ENCODE results near the gene ELF4.

Gene ELF4

DNA sequence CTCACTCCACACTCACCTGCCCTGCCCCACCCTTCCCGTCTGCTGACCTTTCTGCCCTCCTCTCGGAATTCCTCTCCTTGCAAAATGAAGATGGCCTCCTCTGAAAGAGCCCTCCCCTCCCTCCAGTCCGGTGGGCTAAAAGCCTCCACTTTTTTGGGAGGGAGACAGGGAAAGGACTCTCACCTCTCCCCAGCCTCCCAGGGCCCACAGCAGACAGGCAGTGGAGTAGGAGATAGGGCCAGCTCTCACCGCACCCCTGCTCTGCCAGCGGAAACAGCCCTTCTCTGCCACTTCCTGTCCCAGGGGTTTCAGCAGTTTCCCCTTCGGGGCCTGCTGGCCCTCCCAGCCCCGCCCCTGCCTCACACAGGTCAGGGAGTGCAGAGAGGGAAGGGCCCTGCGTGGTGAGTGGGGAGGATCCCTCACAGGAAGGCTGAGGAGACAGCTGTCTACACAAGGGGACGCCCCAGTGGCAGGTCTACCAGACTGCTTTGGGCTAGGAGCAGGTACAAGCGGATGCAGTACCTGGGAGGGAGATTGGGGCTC is 18.2 kb downstream of the ELF4 start:
- H3K9me3 ChIP-seq (ENCODE audit: control insufficient read depth, low read length): no peaks in the 10 kb centered on the region
- no peaks in the 10 kb centered on the region for H3K36me3 ChIP-seq (ENCODE audit: control insufficient read depth, insufficient read depth, low read length)
- no peaks in the 10 kb centered on the region for H3K27me3 ChIP-seq (ENCODE audit: control insufficient read depth, insufficient read depth, low read length)
- H3K4me3 ChIP-seq (ENCODE audit: low read length): no peak overlapping the region
- peaks cover 45% of the 10 kb centered on the region for H3K4me1 ChIP-seq (ENCODE audit: control insufficient read depth, insufficient read depth, low read length)
- peak overlapping the region; percentile 48 for H3K9ac ChIP-seq (ENCODE audit: low read length)

DNA sequence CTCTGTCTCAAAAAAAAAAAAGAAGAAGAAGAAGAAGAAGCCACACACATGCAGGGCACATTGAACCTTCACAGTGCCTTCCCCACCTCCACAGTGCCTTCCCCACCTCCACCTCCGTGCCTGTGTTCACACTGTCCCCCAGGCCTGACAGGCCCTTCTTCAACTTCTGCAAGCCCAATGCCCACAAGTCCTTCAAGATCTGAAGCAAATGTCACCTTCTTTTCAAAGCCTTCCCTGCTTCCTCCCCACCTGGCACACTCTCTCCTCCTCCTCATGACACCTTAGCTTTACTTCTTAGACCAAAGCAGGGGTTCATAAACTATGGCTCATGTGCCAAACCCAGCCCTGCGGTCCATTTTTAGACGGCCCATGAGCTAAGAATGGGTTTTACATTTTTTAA is 19.9 kb downstream of the ELF4 start:
- peaks cover 54% of the 10 kb centered on the region for H3K4me1 ChIP-seq (ENCODE audit: control insufficient read depth, insufficient read depth, low read length)
- H3K9ac ChIP-seq (ENCODE audit: low read length): no peak overlapping the region
- no peak overlapping the region for H3K4me3 ChIP-seq (ENCODE audit: low read length)
- no peaks in the 10 kb centered on the region for H3K27me3 ChIP-seq (ENCODE audit: control insufficient read depth, insufficient read depth, low read length)
- no peaks in the 10 kb centered on the region for H3K36me3 ChIP-seq (ENCODE audit: control insufficient read depth, insufficient read depth, low read length)
- no peaks in the 10 kb centered on the region for H3K9me3 ChIP-seq (ENCODE audit: control insufficient read depth, low read length)

DNA sequence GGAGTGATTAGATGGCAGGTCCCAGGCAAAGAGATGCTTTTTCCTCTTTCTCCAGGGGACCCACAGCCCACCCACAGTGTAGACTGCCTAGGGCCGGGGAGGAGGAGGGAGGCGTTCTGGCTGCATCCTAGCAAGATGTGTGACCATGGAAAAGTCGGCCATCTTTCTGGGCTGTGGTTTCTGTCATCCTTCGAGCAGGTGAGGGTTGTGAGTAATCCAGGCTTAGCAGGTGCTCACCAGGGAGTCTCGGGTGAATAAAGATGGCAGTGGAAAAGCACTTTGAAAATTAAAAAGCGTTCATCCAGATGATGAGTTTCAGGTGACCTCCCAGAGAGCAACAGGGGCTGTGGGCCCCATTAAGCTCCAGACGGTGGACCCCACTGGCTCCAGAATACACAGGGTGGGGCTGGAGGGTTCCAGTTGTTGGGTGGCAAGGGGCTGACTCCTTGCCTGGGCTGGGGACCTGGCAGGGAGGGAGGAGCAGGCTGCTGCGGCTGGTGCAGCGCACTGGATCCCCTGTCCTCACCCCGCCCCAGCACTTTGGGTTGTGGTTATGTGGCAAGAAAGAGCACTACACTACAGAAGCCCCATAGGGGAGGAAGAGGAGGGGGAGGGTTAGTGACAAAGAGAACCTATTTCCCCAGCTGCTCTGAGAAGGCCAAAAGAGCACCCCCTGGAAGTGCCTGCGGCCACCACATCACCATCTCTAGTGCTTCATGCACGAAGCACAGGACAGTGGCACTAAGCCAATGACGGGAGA is 23.7 kb downstream of the ELF4 start:
- H3K36me3 ChIP-seq (ENCODE audit: control insufficient read depth, insufficient read depth, low read length): no peaks in the 10 kb centered on the region
- H3K4me1 ChIP-seq (ENCODE audit: control insufficient read depth, insufficient read depth, low read length): peaks cover 40% of the 10 kb centered on the region
- no peaks in the 10 kb centered on the region for H3K27me3 ChIP-seq (ENCODE audit: control insufficient read depth, insufficient read depth, low read length)
- no peak overlapping the region for H3K4me3 ChIP-seq (ENCODE audit: low read length)
- no peaks in the 10 kb centered on the region for H3K9me3 ChIP-seq (ENCODE audit: control insufficient read depth, low read length)
- H3K9ac ChIP-seq (ENCODE audit: low read length): no peak overlapping the region

DNA sequence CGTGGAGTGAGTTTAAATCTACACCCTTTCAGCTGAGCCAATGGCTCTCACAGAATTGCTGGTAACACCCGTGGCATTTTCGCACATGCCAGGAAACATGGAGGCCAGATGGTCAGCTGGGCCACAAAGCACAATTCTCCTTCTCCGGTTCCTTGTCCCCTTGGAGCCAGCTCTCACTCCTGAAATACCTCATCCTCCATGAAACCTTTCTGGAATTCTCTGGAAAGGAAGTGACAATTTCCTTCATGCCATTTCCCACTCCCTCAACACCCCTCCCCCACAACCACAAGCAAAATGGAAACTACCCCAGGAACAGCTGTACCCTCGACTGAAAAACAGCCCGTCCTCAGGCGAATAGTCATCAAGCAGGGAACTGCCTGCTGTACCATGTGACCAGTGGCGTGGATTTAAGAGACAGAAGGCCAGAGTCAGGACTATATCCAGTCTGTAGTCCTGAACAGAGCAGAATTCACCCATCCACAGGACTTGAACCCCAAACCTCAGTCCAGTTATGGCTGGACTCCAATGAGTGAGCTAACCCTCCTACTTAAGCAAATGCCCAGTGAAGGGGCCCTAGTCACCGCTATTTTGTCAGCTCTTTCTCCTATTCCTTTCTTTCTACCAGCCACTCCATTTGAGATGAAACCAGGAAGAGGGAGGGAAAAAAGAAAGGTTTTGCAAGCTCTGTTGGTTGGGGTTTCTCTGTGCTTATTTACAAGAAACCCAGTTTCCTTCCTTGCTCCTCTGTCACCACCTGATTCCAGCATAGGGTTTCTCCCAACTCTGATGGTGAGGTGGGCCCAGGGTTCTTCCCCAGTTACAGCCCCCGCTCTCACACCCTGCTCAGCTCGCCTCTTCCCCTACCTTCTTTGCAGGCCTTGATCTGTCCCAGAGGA is 24.5 kb downstream of the ELF4 start:
- Histone ChIP-seq H3K9ac (ENCODE audit: low read length) (no peak overlapping the region), H3K4me1 (ENCODE audit: control insufficient read depth, insufficient read depth, low read length) (peaks cover 43% of the 10 kb centered on the region), H3K27me3 (ENCODE audit: control insufficient read depth, insufficient read depth, low read length) (no peaks in the 10 kb centered on the region), H3K4me3 (ENCODE audit: low read length) (no peak overlapping the region), H3K36me3 (ENCODE audit: control insufficient read depth, insufficient read depth, low read length) (no peaks in the 10 kb centered on the region), H3K9me3 (ENCODE audit: control insufficient read depth, low read length) (no peaks in the 10 kb centered on the region)

DNA sequence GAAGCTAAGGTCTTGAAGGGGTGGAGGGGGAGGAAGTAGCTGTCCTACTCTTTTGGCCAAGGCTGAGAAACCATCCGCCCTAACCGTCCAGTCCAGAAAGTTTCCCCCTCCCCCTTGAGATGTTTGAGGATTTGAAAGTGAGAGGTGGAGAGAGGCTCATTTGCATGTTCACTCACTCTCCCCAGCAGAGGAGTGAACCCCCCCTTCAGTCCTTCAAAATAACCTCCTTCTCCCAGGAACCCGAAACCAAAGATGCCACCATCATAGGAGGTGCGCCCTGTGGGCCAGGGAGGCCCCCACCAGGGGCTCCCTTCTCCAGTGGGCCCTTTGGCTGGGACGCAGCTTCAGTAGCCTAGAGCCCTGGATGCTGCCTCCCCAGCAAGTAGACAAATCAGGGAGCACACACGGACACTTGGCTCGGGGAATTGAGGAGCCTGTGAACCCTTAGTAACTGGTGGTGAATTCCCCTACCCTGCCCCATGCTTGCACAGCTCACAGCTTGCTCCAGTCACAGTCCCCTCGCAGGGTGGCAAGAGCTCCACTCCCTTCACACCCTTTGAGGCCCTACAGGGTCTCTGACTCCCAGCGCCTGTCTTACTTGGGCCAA is 25.6 kb downstream of the ELF4 start:
- H3K4me3 ChIP-seq (ENCODE audit: low read length): no peak overlapping the region

DNA sequence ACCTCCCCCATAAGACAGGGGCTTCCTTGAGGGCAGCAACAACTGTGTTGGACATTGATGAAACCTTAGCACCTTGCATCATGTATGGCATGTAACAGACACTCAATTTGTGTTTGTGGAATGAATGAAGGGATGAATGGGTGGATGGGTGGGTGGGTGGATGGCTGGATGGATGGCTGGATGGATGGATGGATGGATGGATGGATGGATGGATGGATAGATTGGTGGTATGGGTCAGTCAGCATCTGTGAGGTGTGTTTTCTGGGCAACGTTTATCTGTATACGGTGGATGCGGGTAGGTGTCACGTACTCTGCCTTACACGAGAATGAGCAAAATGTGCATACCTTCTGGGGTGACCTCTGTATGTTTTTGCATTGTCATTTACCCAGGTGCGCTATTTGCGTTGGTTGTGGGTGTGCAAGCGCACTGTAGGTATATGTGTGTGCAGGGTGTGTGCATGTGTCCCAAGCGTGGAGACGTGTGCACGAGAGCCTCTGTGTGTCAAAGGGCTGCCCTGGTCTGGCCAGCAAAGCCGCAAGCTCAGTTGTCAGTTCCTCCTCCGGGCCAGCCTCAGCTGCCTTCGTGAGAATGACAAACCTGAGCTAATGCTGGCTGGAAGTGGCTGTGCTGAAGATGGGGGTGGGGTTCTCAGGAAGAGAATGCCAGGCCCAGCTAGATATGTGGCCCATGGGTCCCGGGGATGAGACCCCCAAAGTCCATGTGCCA is 26.5 kb downstream of the ELF4 start:
- Histone ChIP-seq H3K4me3 (ENCODE audit: low read length) (no peak overlapping the region), H3K36me3 (ENCODE audit: control insufficient read depth, insufficient read depth, low read length) (no peaks in the 10 kb centered on the region), H3K27me3 (ENCODE audit: control insufficient read depth, insufficient read depth, low read length) (no peaks in the 10 kb centered on the region), H3K9ac (ENCODE audit: low read length) (no peak overlapping the region), H3K9me3 (ENCODE audit: control insufficient read depth, low read length) (no peaks in the 10 kb centered on the region), H3K4me1 (ENCODE audit: control insufficient read depth, insufficient read depth, low read length) (peaks cover 45% of the 10 kb centered on the region)

More for the DNA sequence above, 25.6 kb downstream of the ELF4 start:
- Histone ChIP-seq H3K9ac (ENCODE audit: low read length) (no peak overlapping the region), H3K9me3 (ENCODE audit: control insufficient read depth, low read length) (no peaks in the 10 kb centered on the region), H3K36me3 (ENCODE audit: control insufficient read depth, insufficient read depth, low read length) (no peaks in the 10 kb centered on the region), H3K27me3 (ENCODE audit: control insufficient read depth, insufficient read depth, low read length) (no peaks in the 10 kb centered on the region), H3K4me1 (ENCODE audit: control insufficient read depth, insufficient read depth, low read length) (peaks cover 45% of the 10 kb centered on the region)

DNA sequence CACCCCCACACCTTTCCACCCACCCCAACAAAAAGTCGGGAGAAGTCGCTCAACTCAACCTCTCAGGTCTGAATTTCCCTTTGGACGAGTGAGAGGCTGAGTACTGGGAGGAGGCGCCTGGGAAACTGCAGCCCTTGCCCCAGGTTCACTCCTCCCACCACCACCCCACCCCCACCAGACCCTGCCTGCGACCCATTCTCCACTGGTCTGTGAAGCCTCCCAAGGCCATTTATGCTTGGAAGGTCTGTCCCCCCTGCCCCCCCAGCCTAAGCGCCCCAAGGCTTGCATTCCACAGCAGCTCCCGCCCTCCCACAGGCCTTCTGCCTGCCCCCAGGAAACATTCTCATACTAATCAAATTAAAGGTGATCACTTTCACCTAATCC is 27.2 kb downstream of the ELF4 start:
- no peak overlapping the region for H3K9ac ChIP-seq (ENCODE audit: low read length)
- peaks cover 45% of the 10 kb centered on the region for H3K4me1 ChIP-seq (ENCODE audit: control insufficient read depth, insufficient read depth, low read length)
- H3K4me3 ChIP-seq (ENCODE audit: low read length): no peak overlapping the region
- no peaks in the 10 kb centered on the region for H3K27me3 ChIP-seq (ENCODE audit: control insufficient read depth, insufficient read depth, low read length)
- no peaks in the 10 kb centered on the region for H3K36me3 ChIP-seq (ENCODE audit: control insufficient read depth, insufficient read depth, low read length)
- no peaks in the 10 kb centered on the region for H3K9me3 ChIP-seq (ENCODE audit: control insufficient read depth, low read length)

DNA sequence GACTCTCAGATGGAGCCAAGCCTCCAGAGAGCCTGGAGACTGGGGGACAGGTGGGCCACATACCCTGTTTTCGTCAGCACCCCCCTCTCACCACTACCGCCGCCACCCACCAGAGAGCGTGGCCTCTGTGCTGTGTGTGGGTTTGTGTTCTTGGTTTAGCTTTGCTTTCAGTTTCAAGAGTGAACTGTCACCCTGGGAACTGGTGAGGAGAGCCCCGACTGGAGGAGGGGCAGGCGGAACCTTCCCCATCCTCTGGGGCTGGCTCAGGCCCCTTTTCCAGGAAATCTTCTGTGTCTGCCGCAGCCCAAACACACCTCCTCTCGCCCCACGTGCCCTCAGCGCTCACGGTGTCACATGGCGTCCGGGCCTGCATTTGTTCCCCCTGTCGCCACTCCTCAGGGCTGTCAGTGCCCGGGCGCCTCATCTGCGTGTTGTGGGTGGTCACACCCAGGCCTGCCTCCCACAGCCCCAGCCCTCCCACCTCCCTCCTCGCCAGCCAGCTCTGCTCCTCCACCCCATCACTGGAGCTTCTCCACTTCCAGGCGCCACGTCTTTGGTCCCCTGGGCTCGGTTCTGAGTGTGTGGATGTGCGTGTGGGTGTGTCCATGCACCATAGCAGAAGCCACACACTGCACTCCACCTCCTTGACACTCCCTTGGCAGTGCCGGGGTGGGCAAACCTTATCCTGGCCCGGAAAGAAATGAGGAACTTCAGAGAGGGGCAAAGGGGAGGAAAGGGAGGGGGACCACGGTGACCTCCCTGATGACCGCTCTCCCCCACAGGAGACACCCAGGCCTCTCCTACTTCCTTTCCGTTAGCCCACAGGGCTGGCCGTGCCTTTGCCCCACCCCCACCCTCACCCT is 27.8 kb downstream of the ELF4 start:
- no peaks in the 10 kb centered on the region for H3K36me3 ChIP-seq (ENCODE audit: control insufficient read depth, insufficient read depth, low read length)
- H3K9me3 ChIP-seq (ENCODE audit: control insufficient read depth, low read length): no peaks in the 10 kb centered on the region
- no peak overlapping the region for H3K4me3 ChIP-seq (ENCODE audit: low read length)
- peaks cover 42% of the 10 kb centered on the region for H3K4me1 ChIP-seq (ENCODE audit: control insufficient read depth, insufficient read depth, low read length)
- H3K27me3 ChIP-seq (ENCODE audit: control insufficient read depth, insufficient read depth, low read length): no peaks in the 10 kb centered on the region
- peak overlapping the region; percentile 22 for H3K9ac ChIP-seq (ENCODE audit: low read length)

DNA sequence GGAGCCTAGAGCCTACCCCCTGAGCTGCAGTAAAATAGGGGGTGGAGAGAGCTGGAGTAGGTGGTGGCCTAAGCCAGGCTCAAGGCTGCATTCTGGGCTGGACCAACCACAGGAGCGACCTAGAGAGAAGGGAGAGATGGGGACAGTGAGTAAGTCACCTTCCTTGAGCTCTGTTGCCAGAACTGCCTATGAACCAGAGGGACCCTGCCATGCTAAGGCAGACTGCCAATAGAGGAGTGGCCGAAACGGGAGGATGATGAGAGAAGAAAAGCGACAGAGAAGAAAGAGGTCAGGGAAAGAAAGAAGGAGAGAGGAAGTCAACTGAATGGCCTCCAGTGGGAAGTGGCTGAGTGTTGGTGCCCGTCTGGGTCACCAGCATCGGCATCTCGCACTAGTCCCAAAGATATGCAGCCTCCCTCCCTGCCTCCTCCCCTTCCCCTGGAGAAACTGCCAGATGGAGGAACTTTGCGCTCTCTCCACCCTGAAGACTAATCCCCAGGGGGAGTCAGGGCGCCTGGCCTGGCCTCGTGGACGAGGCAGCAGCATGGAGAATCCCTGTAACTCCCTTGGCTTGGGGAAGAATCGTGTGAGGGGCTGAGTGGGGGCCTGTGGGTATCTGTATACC is 28.8 kb downstream of the ELF4 start:
- peak overlapping the region; percentile 22 for H3K9ac ChIP-seq (ENCODE audit: low read length)
- H3K9me3 ChIP-seq (ENCODE audit: control insufficient read depth, low read length): no peaks in the 10 kb centered on the region
- no peak overlapping the region for H3K4me3 ChIP-seq (ENCODE audit: low read length)
- no peaks in the 10 kb centered on the region for H3K36me3 ChIP-seq (ENCODE audit: control insufficient read depth, insufficient read depth, low read length)
- peaks cover 34% of the 10 kb centered on the region for H3K4me1 ChIP-seq (ENCODE audit: control insufficient read depth, insufficient read depth, low read length)
- H3K27me3 ChIP-seq (ENCODE audit: control insufficient read depth, insufficient read depth, low read length): no peaks in the 10 kb centered on the region

DNA sequence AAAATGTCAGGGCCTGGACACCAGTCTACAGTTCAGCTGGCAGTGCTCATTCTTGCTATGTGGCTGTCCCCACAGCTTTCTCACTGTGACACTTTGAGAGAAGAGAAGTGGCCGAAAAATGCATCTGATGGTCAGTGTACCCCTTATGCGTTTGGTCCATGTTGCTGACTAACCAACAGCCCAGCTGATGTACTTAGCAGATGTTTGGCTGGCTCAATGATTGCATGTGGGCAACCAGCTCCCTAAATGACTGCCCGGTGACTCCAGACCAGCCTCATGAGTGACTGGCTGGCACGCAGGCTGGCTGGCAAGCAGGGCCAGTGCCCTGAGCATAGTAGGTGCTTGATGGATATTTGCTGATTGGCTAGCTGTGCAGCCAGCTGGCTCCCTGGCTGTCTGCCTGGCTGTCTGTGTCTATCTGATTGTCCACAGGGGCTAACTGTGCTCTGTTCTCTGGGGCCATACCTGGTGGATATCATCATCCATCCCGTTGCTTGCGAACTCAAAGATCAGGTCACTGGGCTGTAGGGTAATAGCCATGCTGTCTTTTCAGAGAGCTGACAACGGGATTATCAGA is 29.4 kb downstream of the ELF4 start:
- H3K4me3 ChIP-seq (ENCODE audit: low read length): no peak overlapping the region
- no peaks in the 10 kb centered on the region for H3K36me3 ChIP-seq (ENCODE audit: control insufficient read depth, insufficient read depth, low read length)
- no peaks in the 10 kb centered on the region for H3K9me3 ChIP-seq (ENCODE audit: control insufficient read depth, low read length)
- peaks cover 28% of the 10 kb centered on the region for H3K4me1 ChIP-seq (ENCODE audit: control insufficient read depth, insufficient read depth, low read length)
- no peak overlapping the region for H3K9ac ChIP-seq (ENCODE audit: low read length)
- H3K27me3 ChIP-seq (ENCODE audit: control insufficient read depth, insufficient read depth, low read length): no peaks in the 10 kb centered on the region
